ENCODE results near the gene VDR.

- no peak for TF ChIP-seq POLR2A (IDR thresholded peaks at IDR 0.05)
- no peak for TF ChIP-seq CTCF (IDR thresholded peaks at IDR 0.05)
- no peak for TF ChIP-seq POLR2AphosphoS5 (IDR thresholded peaks at IDR 0.05)
These were observed 100.6 kb downstream of the VDR start for GRCh38 chr12:47804171-47804570.

Data from suprapubic skin (tissue), 4 donors.